ENCODE data around the gene PRDX5.

DNA sequence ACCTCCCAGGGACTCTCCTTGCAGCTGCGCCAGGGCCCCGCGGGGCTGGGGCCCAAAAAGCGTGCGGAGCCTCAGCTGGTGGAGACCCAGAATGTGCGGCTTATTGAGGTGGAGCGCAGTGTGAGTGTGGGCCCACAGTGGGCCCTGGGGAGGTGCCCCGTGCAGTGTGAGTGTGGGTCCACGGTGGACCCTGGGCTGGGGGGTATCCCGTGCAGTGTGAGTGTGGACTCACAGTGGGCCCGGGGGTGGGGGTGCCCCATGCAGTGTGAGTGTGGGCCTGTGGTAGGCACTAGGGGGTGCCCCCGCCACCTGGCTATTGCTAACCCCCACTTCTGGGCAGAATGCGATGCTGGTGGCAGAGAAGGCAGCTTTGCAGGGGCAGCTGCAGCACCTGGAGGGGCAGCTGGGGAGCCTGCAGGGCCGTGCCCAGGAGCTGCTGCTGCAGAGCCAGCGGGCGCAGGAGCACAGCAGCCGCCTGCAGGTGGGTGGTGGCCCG is 33.3 kb downstream of the PRDX5 start:
- no peak for TF ChIP-seq POLR2AphosphoS5 (IDR thresholded peaks at IDR 0.05; ENCODE audit: borderline replicate concordance, low read depth, low read length)
- no peak for TF ChIP-seq EZH2 (IDR thresholded peaks at IDR 0.05)

Data from SK-N-MC (cell line).